ENCODE measurements around the gene GTF2IRD2. TPM values are rescaled to one million over a fixed set of nuclear protein-coding genes. Genes with fewer than 3 reads are reported as not detected.

The GTF2IRD2 gene
- total RNA-seq, 2 donors from 2014 or later = 26.9 to 37.2 TPM

Other genes starting within 250 kb of the GTF2IRD2 start
- gene GTF2I, start 193.9 kb downstream of the GTF2IRD2 start, total RNA-seq = 100 to 1,000 TPM; 107 to 157 TPM
- gene NCF1, start 77.6 kb downstream of the GTF2IRD2 start, total RNA-seq = 10 to 100 TPM in 1 of 2 donors, 1 to 10 TPM in 1; 3.3 to 18.1 TPM
- gene CASTOR2, start 113.1 kb upstream of the GTF2IRD2 start, total RNA-seq = 10 to 100 TPM; 16.3 to 29.9 TPM
- gene RCC1L, start 222.2 kb upstream of the GTF2IRD2 start, total RNA-seq = 10 to 100 TPM; 37.6 to 42.5 TPM
- gene GTF2IRD2B, start 241.0 kb upstream of the GTF2IRD2 start, total RNA-seq = 10 to 100 TPM; 47.4 to 87.5 TPM